Measurements from ENCODE around the gene PLPPR2.
"Not testable (repeated sequence)": the region's sequence is repeated elsewhere in the genome, so short reads cannot be mapped to it uniquely, and the experiment has no call there.

The PLPPR2 gene

GRCh38 chr19:11333838-11334237 is 21.4 kb upstream of the PLPPR2 start:
- not testable (repeated sequence) for ATAC-seq; H3K9me3 Mint-ChIP-seq; DNase-seq; H3K27ac Mint-ChIP-seq; H3K36me3 Mint-ChIP-seq (ENCODE audit: low read depth); H3K27me3 Mint-ChIP-seq; H3K4me3 Mint-ChIP-seq
- peaks cover 13% of the 10 kb centered on the region for H3K4me1 Mint-ChIP-seq

- no peak overlapping the region for H3K27ac Mint-ChIP-seq
- no peak for ATAC-seq
- peaks cover 4% of the 10 kb centered on the region for H3K36me3 Mint-ChIP-seq (ENCODE audit: low read depth)
- H3K27me3 Mint-ChIP-seq, result no peaks in the 10 kb centered on the region
- H3K9me3 Mint-ChIP-seq, result no peaks in the 10 kb centered on the region
- DNase-seq, result no peak
- H3K4me3 Mint-ChIP-seq, result no peak overlapping the region
- peaks cover 21% of the 10 kb centered on the region for H3K4me1 Mint-ChIP-seq
These were observed 19.6 kb upstream of the PLPPR2 start for GRCh38 chr19:11335449-11336146.

GRCh38 chr19:11337080-11337479 is 18.2 kb upstream of the PLPPR2 start:
- Mint-ChIP-seq H3K27ac (no peak overlapping the region), H3K4me1 (peaks cover 21% of the 10 kb centered on the region), H3K36me3 (ENCODE audit: low read depth) (peaks cover 4% of the 10 kb centered on the region), H3K9me3 (no peaks in the 10 kb centered on the region), H3K27me3 (no peaks in the 10 kb centered on the region), H3K4me3 (no peak overlapping the region)
- no peak for DNase-seq
- no peak for ATAC-seq

DNA sequence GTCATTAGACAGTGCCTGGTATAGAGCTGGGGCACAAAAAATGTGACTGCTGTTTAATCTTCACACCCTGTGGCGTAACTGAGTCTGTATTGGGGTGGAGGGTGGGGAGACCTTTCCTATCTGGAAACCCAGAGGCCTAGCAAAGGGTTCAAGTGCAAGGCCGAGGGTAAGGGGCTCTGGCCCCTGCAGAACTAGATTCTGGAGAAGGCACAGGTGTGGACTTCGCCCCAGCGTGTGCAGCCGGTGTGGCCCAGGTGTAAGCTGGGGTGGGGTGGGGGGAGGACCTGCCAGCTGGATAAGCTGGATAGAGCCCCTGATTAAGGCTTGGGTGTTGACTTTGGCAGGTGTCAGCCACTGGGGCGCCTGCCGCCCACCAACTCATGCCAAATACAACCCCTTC is 17.1 kb upstream of the PLPPR2 start:
- Mint-ChIP-seq H3K4me1 (peaks cover 21% of the 10 kb centered on the region), H3K4me3 (no peak overlapping the region), H3K27me3 (no peaks in the 10 kb centered on the region), H3K36me3 (ENCODE audit: low read depth) (peaks cover 4% of the 10 kb centered on the region), H3K9me3 (no peaks in the 10 kb centered on the region), H3K27ac (no peak overlapping the region)
- DNase-seq, result no peak
- no peak for ATAC-seq

- peaks cover 21% of the 10 kb centered on the region for H3K4me1 Mint-ChIP-seq
- H3K4me3 Mint-ChIP-seq, result peak overlapping the region; percentile 67
- peaks cover 4% of the 10 kb centered on the region for H3K36me3 Mint-ChIP-seq (ENCODE audit: low read depth)
- no peaks in the 10 kb centered on the region for H3K9me3 Mint-ChIP-seq
- no peak for ATAC-seq
- no peak overlapping the region for H3K27ac Mint-ChIP-seq
- DNase-seq, result no peak
- no peaks in the 10 kb centered on the region for H3K27me3 Mint-ChIP-seq
These were observed 16.5 kb upstream of the PLPPR2 start for GRCh38 chr19:11338569-11339253.

DNA sequence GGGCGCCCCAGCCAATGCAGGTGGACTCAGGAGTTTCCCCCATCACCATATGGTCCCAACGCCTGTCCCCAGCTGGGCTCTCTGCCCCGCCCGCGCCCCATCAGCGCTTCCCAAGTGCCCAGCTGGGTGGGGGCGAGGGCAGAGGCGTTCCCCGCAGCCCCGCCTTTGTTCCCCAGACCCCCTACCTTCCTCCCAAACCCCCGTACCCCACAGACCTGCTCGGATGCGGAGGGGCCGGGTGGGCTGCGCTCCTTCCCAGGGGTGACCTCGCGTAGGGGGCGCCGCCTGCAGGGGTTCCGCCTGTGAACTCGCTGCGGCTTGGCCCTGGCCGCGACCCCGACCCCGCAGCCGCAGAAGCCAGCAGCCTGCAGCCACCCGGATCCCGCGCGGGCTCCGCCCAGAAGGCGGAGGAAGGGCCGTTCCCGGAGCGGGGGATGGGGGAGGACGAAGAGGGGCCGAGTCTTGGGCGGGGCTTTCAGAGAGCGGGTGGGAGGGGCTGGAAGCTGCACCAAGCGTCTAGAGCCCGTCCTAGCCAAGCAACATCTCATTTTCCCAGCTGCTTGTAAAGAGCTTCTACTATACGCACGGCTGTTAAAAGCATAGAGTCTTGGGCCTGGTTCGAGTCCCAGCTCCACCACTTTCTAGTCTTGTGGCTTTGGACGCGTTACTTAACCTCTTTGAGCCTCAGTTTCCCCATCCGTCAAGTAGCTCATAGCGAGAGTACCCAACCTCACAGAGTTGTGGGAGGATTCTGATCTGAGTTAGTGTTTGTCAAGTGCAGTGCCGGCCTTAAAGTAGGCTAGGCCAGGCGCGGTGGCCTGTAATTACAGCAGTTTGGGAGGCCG is 15.8 kb upstream of the PLPPR2 start, which contains the start of gene RAB3D:
Gene RAB3D (minus strand): TSS at position 404 of the 845 bp plus-strand sequence. CDS start 2,258 bp downstream, outside the sequence.
- DNase-seq (peak; percentile 87), ATAC-seq (peak; percentile 90)
- Mint-ChIP-seq H3K4me1 (peaks cover 25% of the 10 kb centered on the region), H3K27ac (no peak within 1 kb of the TSS), H3K4me3 (peak within 1 kb of the TSS; percentile 67), H3K9me3 (no peaks in the 10 kb centered on the region), H3K36me3 (ENCODE audit: low read depth) (peaks cover 4% of the 10 kb centered on the region), H3K27me3 (no peaks in the 10 kb centered on the region)

DNA sequence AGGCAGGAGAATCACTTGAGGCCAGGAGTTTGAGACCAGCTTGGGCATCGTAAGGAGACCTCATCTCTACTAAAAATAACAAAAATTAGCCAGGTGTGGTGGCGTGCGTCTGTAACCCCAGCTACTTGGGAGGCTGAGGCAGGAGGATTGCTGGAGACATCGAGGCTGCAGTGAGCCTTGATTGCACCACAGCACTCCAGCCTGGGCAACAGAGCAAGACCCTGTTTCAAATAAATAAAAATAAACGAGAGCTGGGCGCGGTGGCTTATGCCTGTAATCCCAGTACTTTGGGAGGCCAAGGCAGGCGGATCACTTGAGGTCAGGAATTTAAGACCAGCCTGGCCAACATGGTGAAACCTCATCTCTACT is 15.1 kb upstream of the PLPPR2 start:
- H3K27ac Mint-ChIP-seq; H3K36me3 Mint-ChIP-seq (ENCODE audit: low read depth); H3K9me3 Mint-ChIP-seq; H3K27me3 Mint-ChIP-seq; DNase-seq; ATAC-seq: not testable (repeated sequence)
- Mint-ChIP-seq H3K4me3 (peak overlapping the region; percentile 67), H3K4me1 (peaks cover 26% of the 10 kb centered on the region)

- H3K27me3 Mint-ChIP-seq, result no peaks in the 10 kb centered on the region
- H3K9me3 Mint-ChIP-seq, result no peaks in the 10 kb centered on the region
- no peak overlapping the region for H3K27ac Mint-ChIP-seq
- H3K4me3 Mint-ChIP-seq, result no peak overlapping the region
- no peak for ATAC-seq
- no peak for DNase-seq
- peaks cover 43% of the 10 kb centered on the region for H3K4me1 Mint-ChIP-seq
- no peaks in the 10 kb centered on the region for H3K36me3 Mint-ChIP-seq (ENCODE audit: low read depth)
These were observed 12.8 kb upstream of the PLPPR2 start for GRCh38 chr19:11342429-11342828.

DNA sequence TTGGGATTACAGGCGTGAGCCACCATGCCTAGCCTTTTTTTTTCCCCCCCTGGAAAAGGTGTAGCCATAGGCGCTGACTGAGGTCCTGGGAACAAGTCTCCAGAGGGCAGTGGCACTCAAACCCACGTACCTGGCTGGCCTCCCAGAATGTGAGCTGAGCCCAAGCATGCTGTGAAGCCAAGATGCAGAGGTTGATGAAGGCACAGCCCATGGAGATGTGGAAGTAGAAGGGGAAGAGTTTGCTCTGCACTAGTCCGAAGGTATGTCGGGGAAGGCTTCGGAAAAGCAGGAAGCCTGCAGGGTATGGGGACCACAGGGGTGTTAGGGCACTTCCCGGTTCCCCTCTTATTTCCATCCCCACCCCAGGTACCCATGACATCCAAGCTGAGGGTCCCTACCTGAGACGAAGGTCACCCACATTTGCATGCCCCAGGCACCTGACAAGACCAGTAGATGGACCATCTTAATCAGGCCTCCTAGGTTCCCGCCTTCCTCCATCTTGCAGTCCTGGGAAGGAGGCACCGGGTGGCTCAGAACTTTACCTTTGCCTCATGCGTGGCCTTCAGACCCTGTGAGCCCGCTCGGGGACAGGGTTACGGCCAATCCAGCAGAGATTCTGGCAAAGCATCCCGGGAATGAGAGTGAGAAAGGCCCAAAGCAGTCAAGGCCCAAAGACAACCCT is 10.0 kb upstream of the PLPPR2 start:
- Mint-ChIP-seq H3K27ac (peak overlapping the region; percentile 82), H3K4me1 (peaks cover 27% of the 10 kb centered on the region), H3K4me3 (peak overlapping the region; percentile 93), H3K9me3 (peaks cover 4% of the 10 kb centered on the region), H3K27me3 (no peaks in the 10 kb centered on the region), H3K36me3 (ENCODE audit: low read depth) (no peaks in the 10 kb centered on the region)
- no peak for ATAC-seq
- no peak for DNase-seq

DNA sequence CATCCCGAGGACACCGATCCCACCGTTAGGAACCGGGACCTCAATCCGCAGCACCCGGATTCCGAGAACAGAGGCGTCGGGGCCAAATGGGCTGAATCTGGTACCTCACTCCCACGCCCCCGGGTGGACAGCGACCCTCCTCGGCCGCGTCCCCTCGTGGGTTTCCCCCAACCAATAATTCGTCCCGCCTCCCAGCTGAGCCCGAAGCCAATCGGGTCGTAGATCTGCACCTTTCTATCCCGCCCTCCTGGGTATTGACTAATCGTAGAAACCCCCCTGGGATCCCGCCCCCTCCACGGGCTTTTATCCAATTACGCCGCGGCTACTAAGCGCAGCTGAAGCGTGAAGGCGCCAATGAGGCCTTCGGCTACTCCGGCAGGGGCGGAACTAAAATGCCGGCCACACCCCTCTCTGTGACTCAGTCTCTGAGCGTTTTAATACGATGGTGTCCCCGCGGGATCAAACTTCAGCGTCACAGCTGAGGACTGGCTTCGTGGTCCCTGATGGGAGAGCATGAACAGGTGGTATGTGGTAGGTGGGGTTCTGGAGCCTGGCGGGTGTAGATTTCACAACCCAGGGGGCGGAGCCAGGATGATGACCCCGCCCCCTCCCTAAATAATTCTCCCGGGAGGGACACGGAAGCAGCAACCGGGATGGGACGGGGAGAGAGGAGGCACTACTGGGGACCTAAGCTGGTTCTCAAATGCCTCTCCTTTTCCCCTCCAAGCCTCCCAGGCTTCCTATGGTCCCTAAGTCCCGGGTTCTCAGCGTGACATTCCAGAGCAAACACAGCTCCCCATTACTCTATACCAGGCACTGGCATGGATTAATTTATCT is 8.9 kb upstream of the PLPPR2 start, which contains the start of the genes CCDC159 and TMEM205:
Gene CCDC159 (plus strand): TSS at position 416 of the 837 bp plus-strand sequence. CDS start 88 bp downstream, at position 504.
Gene TMEM205 (minus strand): TSS at position 165 of the 837 bp plus-strand sequence. CDS start 649 bp downstream, outside the sequence.
- H3K36me3 Mint-ChIP-seq (ENCODE audit: low read depth), result no peaks in the 10 kb centered on the region
- DNase-seq (peak; percentile 97), ATAC-seq (peak; percentile 98)
- H3K4me3 Mint-ChIP-seq, result peak within 1 kb of the TSS; percentile 93
- no peaks in the 10 kb centered on the region for H3K27me3 Mint-ChIP-seq
- H3K27ac Mint-ChIP-seq, result peak within 1 kb of the TSS; percentile 82
- H3K4me1 Mint-ChIP-seq, result peaks cover 27% of the 10 kb centered on the region
- H3K9me3 Mint-ChIP-seq, result peaks cover 4% of the 10 kb centered on the region

DNA sequence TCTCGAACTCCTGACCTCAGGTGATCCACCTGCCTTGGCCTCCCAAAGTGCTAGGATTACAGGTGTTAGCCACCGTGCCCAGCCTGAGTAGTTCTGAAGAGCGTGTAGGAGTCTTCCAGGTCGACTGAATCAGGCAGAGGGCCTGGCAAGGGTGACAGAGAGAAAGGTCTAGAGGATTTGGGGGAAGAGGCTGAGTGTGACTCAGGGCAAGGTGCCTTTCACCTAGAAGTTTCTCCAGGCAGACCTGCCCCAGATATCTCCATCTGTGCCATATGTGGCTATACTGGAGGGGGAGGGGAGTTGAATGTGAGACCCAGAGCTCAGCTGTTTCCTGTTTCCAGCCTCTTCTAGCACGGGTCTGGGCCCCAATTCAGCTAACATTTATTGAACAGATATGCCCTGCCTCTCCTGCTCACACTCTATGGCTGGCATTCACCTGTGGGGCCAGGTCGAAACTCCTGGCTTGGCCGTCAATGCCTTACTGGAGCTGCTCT is 7.6 kb upstream of the PLPPR2 start:
- Mint-ChIP-seq H3K36me3 (ENCODE audit: low read depth) (no peaks in the 10 kb centered on the region), H3K27me3 (no peaks in the 10 kb centered on the region), H3K27ac (no peak overlapping the region), H3K4me1 (peaks cover 27% of the 10 kb centered on the region), H3K9me3 (peaks cover 4% of the 10 kb centered on the region), H3K4me3 (peak overlapping the region; percentile 93)
- DNase-seq, result no peak
- no peak for ATAC-seq

DNA sequence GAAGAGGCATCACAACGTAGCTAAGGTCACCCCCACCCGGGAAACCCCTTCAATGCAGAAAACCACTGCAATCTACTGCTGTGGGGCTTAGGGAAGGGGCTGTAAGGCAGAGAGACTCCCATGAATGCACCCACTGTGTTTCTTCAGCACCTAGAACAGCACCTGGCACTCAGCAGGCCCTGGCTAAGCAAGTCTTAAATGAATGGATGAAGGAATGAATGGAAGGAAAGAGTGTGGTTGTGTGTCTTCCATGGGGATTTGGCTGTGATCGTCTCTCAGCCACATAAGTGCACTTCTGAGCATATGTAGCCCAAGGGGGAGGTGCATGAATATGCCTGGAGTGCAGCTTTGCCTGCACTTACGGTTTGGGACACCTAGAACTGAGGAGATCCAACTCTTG is 6.1 kb upstream of the PLPPR2 start:
- Mint-ChIP-seq H3K4me3 (no peak overlapping the region), H3K27ac (no peak overlapping the region), H3K4me1 (peaks cover 26% of the 10 kb centered on the region), H3K9me3 (peaks cover 4% of the 10 kb centered on the region), H3K36me3 (ENCODE audit: low read depth) (no peaks in the 10 kb centered on the region), H3K27me3 (no peaks in the 10 kb centered on the region)
- ATAC-seq (no peak), DNase-seq (no peak)

DNA sequence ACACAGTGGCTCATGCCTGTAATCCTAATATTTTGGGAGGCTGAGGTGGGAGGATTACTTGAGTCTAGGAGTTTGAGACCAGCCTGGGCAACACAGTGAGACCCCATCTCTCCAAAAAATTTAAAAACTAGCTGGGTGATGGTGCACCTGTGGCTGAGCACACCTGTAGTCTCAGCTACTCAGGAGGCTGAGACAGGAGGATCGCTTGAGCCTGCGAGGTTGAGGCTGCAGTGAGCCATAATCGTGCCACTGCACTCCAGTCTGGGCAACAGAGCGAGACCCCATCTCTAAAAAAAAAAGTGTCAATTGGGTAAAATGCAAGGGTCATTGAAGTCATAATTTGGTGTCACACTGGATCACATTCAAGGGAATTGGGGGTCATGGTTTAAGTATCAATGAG is 1.1 kb upstream of the PLPPR2 start:
- H3K36me3 Mint-ChIP-seq (ENCODE audit: low read depth); H3K4me1 Mint-ChIP-seq; H3K9me3 Mint-ChIP-seq; H3K27ac Mint-ChIP-seq; H3K27me3 Mint-ChIP-seq; H3K4me3 Mint-ChIP-seq; ATAC-seq; DNase-seq: not testable (repeated sequence)

All from activated naive CD8-positive, alpha-beta T cell treated with anti-CD3 and anti-CD28 coated beads, Interleukin-2, amount 50 U/mL, for 24 hours (primary cell).